Middle frontal gyrus (tissue), 1 donor: Measurements from ENCODE around the gene KLHDC7B.
A peak's percentile ranks its signal among the peaks of the same experiment; 100 is the strongest.

Source experiments
- DNase-seq: peaks from one replicate; pipeline ENCODE4 v3.0.0-alpha.2; 2015; ENCODE audit warnings: low spot score; ENCODE audit errors: extremely low spot score

KLHDC7B gene

DNA sequence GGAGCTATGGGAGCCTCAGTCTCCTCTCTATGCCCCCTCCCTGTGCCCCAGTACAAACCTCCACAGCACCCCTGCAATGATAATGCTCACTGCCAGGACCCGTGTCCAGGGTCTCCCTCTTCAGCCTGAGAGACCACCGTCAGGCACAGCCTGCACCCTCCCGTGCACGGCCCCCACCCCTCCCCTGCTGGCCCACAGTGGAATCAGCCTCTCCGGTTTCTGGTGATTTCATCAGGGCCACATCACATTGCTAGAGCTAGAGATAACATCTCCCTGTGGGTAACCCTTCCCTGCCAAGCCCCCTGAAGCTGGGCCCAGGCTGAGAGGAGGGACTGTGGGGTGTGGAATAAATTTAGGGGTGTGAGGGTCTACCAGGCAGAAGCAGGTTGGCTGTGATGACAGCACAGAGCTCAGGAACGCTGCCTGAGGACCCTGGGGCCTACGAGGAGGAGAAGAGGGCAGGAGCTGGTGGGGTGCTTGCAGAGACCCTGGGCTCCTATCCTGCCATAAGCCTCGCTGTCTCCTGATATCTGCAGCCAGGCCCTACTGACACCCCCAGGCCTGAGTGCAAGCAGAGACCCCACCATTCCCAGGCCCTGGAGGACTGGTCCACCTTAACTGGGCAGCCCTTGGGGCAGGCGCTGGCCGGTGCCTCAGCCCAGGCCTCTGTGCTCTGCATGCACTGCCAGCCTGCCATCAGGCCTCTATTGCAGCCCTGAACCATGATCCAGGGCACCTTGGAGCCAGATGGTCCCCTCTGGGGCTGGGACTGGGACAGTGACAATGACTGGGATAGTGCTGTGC lies at the start of gene KLHDC7B:
Gene KLHDC7B, plus strand, starts transcription at position 378 of the 804 bp plus-strand sequence. Its CDS starts 345 bp downstream, at position 723.
- no peak for DNase-seq

GRCh38 chr22:50497093-50497492 lies 48.6 kb upstream of the KLHDC7B start:
- no peak for DNase-seq

- no peak for DNase-seq
These were observed 47.3 kb upstream of the KLHDC7B start for GRCh38 chr22:50498322-50498890.

DNA sequence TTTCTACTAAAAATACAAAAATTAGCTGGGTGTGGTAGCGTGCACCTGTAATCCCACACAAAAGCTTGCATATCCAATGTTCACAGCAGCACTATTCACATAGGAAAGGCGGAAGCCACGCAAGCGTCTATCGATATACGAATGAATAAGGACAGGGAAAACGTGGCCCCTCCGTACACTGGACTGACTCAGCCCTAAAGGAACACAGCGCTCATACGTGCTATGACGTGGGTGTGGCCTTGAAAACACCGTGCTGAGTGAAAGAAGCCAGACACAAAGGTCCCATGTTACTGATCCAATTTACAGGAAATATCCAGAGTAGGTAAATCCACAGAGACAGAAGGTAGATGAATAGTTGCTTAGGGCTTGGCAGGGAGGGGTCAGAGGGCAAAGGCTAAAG lies 45.2 kb upstream of the KLHDC7B start:
- no peak for DNase-seq

GRCh38 chr22:50502096-50502495 lies 43.6 kb upstream of the KLHDC7B start:
- no peak for DNase-seq

- DNase-seq = no peak
These were observed 42.8 kb upstream of the KLHDC7B start for GRCh38 chr22:50502628-50503474.

- no peak for DNase-seq
These were observed 42.1 kb upstream of the KLHDC7B start for GRCh38 chr22:50503475-50504145.

- no peak for DNase-seq
These were observed 41.1 kb upstream of the KLHDC7B start for GRCh38 chr22:50504369-50505211.

DNA sequence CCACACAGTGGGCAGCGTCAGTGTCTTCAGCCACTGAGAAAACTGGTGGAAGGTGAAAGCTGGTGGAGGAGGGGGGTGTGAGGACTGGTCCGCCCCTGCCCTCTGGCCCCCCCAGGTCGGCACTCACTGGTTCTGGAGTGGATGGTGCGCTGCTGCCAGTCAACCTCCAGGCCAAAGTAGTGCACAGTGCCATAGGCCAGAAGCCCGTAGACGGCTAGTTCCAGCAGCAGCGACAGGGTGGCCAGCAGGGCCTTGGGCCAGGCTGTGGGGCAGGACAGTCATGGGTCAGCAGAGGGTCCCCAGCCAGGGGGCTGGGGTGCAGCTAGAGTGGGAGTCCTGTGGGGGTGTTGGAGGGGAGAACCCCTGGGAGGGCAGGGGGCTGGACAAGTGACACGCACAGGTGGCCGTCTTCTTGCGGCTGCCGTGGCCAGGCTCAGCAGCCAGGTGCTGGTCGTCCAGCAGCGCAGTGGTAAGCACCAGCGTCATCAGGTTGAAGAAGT lies 40.4 kb upstream of the KLHDC7B start:
- no peak for DNase-seq

DNA sequence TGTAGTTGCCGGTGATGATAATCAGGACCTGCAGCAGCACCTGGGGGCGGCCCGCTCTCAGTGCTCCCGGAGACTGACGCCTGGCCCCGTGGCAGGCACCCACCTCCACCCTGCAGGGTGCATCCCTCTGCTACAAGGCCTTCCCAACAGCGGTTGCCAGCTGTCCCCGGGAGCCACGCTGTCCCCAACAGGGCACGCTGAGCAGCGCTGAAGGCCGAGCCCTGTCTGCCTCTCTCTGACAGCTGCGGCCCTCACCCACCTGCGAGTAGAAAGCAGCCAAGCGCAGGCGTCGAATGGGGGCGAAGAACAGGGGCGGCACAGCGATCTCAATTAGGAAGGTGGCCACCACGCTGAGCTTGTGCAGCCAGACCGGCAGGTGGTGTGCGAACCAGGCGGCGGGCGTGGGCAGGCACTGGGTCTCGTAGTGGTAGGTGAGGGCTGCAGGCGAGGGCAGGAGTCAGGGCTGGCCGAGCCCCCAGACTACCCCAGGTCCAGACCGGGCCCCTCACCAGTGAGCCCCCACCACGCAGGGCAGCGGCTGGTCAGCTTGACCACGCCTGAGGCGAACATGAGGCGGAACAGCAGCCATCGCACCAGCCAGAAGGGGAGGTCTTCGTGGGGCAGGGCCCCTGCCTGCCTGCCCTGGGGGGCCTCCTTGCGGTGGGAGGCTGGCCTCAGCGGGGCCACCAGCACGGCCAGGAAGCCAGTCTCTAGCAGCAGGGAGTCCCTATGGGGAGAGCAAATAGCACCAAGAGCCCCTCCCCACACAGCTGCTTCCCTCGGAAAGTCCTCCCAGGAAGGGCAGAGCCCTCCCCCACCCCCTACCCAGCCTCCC lies 39.7 kb upstream of the KLHDC7B start:
- no peak for DNase-seq

GRCh38 chr22:50506611-50507420 lies 38.9 kb upstream of the KLHDC7B start:
- DNase-seq = no peak

GRCh38 chr22:50507421-50507990 lies 38.2 kb upstream of the KLHDC7B start, which contains the start of gene LMF2:
Gene LMF2, minus strand, starts transcription at chr22:50507702. Its CDS starts 27 bp downstream, at chr22:50507675.
- peak; percentile 63 for DNase-seq

GRCh38 chr22:50507991-50508884 lies 37.5 kb upstream of the KLHDC7B start, which contains the start of gene NCAPH2:
Gene NCAPH2, plus strand, starts transcription at chr22:50508224. Its CDS starts 114 bp downstream, at chr22:50508338.
- peak; percentile 94 for DNase-seq

- DNase-seq = no peak
These were observed 36.8 kb upstream of the KLHDC7B start for GRCh38 chr22:50508897-50509296.

- no peak for DNase-seq
These were observed 32.5 kb upstream of the KLHDC7B start for GRCh38 chr22:50513175-50513574.

GRCh38 chr22:50516068-50516467 lies 29.6 kb upstream of the KLHDC7B start:
- no peak for DNase-seq

- DNase-seq = no peak
These were observed 28.8 kb upstream of the KLHDC7B start for GRCh38 chr22:50516891-50517290.
